GM10266 (cell line): ENCODE measurements around the gene WAPL.

ENCODE experiments used
- DNase-seq: peaks from one replicate; pipeline ENCODE4 v3.0.0; 2012; ENCODE audit errors: extremely low spot score
- TF ChIP-seq, protein P1 (sequence below): IDR thresholded peaks from 2 replicates; pipeline ENCODE4 v1.5.1; 2012; ENCODE audit warnings: mild to moderate bottlenecking, low read depth; ENCODE audit not compliant: control insufficient read depth, insufficient read depth; ENCODE audit errors: missing control alignments

The WAPL gene

DNA sequence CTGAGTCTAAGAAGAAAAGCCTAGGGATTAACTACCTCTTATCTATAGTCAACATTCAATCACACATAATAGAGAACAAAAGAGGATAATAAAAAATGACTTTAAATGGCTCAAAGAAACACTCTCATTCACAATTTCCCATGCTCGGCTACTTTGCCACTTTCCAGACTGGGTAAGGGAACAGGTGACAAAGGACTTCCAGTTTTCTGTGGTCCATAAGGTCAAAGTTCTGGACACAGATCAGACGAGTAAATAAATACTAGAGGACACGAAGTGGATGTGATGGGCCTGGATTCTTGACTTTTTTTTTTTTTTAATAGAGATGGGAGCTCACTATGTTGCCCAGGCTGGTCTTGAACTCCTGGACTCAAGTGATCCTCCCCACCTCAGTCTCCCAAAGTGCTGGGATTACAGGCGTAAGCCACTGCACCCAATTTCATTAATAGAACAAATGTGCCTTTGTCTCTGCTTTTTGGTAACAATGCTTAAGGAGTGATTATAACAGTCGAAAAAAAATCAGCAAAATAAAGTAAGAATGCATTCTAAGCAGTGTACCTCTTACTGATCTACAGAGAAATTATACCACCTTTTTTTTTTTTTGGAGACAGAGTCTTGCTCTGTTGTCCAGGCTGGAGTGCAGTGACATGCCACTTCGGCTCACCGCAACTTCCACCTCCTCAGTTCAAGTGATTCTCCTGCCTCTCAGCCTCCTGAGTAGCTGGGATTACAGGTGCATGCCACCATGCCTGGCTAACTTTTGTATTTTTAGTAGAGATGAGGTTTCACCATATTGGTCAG is 70.6 kb downstream of the WAPL start:
- TF ChIP-seq, protein P1, sequence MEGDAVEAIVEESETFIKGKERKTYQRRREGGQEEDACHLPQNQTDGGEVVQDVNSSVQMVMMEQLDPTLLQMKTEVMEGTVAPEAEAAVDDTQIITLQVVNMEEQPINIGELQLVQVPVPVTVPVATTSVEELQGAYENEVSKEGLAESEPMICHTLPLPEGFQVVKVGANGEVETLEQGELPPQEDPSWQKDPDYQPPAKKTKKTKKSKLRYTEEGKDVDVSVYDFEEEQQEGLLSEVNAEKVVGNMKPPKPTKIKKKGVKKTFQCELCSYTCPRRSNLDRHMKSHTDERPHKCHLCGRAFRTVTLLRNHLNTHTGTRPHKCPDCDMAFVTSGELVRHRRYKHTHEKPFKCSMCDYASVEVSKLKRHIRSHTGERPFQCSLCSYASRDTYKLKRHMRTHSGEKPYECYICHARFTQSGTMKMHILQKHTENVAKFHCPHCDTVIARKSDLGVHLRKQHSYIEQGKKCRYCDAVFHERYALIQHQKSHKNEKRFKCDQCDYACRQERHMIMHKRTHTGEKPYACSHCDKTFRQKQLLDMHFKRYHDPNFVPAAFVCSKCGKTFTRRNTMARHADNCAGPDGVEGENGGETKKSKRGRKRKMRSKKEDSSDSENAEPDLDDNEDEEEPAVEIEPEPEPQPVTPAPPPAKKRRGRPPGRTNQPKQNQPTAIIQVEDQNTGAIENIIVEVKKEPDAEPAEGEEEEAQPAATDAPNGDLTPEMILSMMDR = no peak
- no peak for DNase-seq

DNA sequence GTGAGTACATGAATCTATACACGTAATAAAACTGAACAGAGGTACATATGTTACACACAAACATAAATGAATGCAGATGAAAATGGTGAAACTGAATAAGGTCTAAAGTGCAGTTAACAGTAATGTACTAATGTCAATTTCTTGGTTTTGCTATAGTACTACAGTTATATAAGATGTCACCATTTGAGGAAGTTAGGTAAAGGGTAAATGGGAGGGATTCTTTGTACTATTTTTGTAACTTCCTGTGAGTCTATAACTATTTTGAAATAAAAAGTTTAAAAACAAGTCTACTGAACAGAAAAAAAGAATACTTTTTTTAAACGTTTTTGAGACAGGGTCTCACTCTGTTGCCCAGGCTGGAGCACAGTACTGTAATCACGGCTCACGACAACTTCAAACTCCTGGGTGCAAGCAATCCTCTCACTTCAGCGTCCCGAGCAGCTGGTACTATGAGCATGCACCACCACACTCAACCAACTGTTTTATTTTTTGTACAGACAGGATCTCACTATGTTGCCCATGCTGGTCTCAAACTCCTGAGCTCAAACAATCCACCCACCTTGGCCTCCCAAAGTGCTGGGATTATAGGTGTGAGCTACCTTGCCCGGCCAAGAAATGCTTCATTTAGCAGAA is 71.5 kb downstream of the WAPL start:
- no peak for DNase-seq

DNA sequence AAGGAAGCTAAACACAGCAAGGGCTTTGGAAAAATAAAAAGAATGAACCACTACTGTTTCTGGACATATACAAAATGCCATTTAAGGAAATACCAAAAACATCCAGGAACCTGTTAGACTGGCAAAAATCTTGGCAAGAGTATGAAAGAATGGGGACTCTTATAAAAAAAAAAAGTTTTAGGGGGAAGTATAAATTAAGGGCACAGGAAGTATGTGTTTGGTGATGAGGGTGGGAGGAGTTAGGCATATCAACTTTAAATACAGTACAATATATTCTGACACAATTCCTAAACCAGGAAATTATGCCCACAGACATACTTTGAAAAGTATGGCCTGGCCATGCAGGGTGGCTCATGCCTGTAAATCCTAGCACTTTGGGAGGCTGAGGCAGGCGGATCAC is 74.2 kb downstream of the WAPL start:
- TF ChIP-seq, protein P1 = no peak
- no peak for DNase-seq

More for the DNA sequence above, 71.5 kb downstream of the WAPL start:
- TF ChIP-seq, protein P1 = no peak

DNA sequence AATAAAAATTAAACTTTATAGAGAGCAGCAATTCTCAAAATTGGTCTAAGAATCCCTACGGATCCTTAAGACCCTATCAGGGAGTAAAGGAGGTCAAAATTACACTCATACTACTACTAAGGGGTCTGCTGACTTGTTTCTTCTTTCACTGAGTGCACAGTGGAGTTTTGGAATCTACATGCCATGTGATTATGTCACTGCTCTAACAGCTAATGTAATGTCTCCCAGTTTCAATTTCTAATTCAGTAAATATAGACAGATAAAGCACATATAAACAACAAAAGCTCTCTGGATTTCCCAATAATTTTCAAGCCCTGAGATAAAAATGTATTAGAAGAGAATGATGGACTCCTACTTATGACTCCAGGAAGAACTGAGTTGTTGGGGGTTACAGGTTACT is 74.6 kb downstream of the WAPL start:
- TF ChIP-seq, protein P1 = no peak
- DNase-seq = no peak

DNA sequence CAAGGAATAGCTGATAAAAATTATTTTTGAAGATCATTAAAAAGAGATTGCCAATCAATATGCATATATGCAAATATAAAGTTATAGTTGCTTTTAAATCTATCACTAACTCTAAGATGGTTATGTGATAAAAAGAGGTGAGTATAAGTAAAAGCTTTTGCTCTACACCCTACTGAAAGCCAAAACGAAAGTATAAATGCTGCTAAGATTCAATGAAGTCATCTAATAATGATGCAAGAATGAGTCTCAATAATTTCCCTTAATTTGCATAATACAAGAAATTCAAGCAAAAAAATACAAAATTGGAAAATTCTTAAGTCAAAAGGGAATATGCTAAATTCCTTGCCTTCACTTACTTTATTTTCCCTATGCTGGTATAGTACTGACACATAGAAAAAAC is 75.2 kb downstream of the WAPL start:
- TF ChIP-seq, protein P1 = no peak

DNA sequence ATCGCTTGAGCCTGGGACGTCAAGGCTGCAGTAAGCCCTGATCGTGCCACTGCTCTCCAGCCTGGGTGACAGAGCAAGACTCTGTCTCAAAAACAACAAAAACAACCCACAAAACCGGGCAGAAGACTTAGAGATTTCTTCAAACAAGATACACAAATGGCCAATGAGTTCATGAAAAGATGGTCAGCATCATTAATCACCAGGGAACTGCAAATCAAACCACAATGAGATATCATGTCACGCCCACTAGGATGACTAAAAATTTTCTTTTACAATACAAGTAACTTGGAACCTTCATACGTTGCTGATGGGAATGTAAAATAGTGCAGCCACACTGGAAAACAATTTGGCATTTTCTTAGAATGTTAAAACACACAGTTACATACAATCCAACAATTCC is 77.7 kb downstream of the WAPL start:
- TF ChIP-seq, protein P1 = no peak
- no peak for DNase-seq

More for the DNA sequence above, 75.2 kb downstream of the WAPL start:
- no peak for DNase-seq

DNA sequence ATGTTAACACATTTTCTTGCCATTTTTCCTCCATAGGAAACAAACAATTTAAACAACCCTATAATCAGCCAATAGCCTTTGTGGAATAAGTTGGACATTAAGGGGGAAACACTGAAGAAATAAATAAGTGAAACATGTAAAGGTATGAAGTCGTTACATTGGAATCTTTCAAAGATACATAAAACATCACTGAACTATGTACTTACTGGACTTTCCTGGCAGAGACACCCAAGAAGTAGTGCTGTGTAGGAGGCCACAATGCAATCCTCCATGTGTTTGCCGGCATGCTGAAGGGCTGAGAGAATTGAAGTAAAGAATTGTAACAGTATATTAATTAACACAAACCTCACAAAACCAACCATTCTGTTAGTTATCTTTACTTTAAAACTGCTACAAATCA is 78.5 kb downstream of the WAPL start:
- DNase-seq = no peak
- TF ChIP-seq, protein P1 = no peak
